ENCODE measurements around the gene CBFA2T3. TPM values are rescaled to one million over a fixed set of nuclear protein-coding genes. Genes with fewer than 3 reads are reported as not detected.

CBFA2T3 gene
- total and polyA plus RNA-seq, 7 experiments from 2014 or later = 0.14 to 25.2 (median 0.38) TPM; not detected in 1

DNA sequence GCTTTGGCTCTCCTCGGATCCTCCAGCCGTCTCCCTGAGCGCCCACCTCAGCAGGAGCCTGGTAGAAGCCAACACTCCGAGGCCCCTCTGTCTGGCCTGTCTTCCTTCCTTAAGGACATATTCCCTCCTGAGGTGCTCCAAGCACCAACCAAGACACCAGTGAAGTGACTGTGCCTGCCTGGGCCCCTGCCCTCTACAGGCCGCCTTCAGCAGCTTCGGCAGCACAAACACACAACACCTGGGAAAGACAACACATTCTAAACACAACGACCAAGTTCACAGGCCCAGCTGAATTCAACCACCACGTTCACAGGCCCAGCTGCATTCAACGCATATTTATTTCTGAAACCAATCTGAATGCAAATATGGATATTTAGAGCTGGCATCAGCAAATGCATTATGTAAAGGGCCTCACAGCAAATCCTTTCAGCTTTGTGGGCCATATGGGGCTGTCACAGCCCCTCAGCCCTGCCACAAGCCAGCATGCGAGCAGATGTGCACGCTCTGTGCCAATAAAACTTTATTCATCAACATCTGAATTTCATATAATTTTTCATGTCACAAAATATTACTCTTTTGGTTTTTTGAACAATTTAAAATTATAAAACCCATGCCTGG is 132.5 kb downstream of the CBFA2T3 start:
- ChIA-PET CTCF (interaction anchor here (0.6 kb wide), 1 partner anchor 14 kb away, joined by 3 read pairs; no protein-coding TSS in a partner anchor), POLR2A (no interaction called here)
- H3K9me3 ChIP-seq (ENCODE audit: control insufficient read depth in 2 of 3, low read length in 3 of 3) = no peaks in the 10 kb centered on the region
- Mint-ChIP-seq H3K27me3 (no peaks in the 10 kb centered on the region), H3K9me3 (no peaks in the 10 kb centered on the region), H3K27ac (no peak overlapping the region), H3K36me3 (peaks cover 0 to 13% (median 0%) of the 10 kb centered on the region in 5 donors), H3K4me1 (peaks cover 0 to 1% (median 0%) of the 10 kb centered on the region in 7 donors), H3K4me3 (no peak overlapping the region)
- no peaks in the 10 kb centered on the region for H3K27me3 ChIP-seq (ENCODE audit: control insufficient read depth in 2 of 2, insufficient read depth in 2 of 2, low read length in 2 of 2)
- peaks cover 0 to 49% (median 0%) of the 10 kb centered on the region in 3 experiments for H3K36me3 ChIP-seq (ENCODE audit: control insufficient read depth in 2 of 3, insufficient read depth in 3 of 3, low read length in 3 of 3)
- no peak overlapping the region for H3K4me3 ChIP-seq (ENCODE audit: low read length)
- no peaks in the 10 kb centered on the region for H3K4me1 ChIP-seq (ENCODE audit: control insufficient read depth in 2 of 2, insufficient read depth in 2 of 2, low read length in 2 of 2)
- H3K27ac ChIP-seq (ENCODE audit: low read depth, low read length) = no peak overlapping the region
- no peak for ATAC-seq
- no peak for DNase-seq
- intact Hi-C loops (cut with micrococcal nuclease) = no loop called here

DNA sequence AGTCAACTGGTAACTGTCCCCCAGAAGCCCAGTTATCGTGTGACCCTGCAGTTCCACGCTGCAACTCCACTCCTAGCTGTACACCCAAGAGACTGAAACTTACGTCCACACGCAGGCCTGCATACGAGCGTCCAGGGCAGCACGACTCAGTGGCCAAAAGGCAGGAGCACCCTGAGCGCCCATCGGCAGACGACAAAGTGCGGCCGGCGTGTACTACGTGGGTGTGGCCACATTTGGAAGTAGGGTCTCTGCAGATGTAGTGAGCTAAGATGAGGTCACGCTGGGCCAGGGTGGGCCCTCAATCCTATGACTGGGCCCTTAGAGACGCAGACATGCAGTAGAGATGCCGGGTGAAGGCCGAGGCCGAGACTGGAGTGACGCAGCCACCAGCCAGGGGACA is 133.8 kb downstream of the CBFA2T3 start:
- Mint-ChIP-seq H3K9me3 (no peaks in the 10 kb centered on the region), H3K36me3 (peaks cover 0 to 13% (median 0%) of the 10 kb centered on the region in 5 donors), H3K27ac (no peak overlapping the region), H3K27me3 (no peaks in the 10 kb centered on the region), H3K4me1 (peaks cover 0 to 1% (median 0%) of the 10 kb centered on the region in 7 donors), H3K4me3 (no peak overlapping the region)
- intact Hi-C loops (cut with micrococcal nuclease) = no loop called here
- ChIA-PET POLR2A (no interaction called here), CTCF (no interaction called here)
- peaks cover 0 to 53% (median 0%) of the 10 kb centered on the region in 3 experiments for H3K36me3 ChIP-seq (ENCODE audit: control insufficient read depth in 2 of 3, insufficient read depth in 3 of 3, low read length in 3 of 3)
- H3K4me3 ChIP-seq (ENCODE audit: low read length) = no peak overlapping the region
- H3K27me3 ChIP-seq (ENCODE audit: control insufficient read depth in 2 of 2, insufficient read depth in 2 of 2, low read length in 2 of 2) = no peaks in the 10 kb centered on the region
- no peak for ATAC-seq
- H3K9me3 ChIP-seq (ENCODE audit: control insufficient read depth in 2 of 3, low read length in 3 of 3) = no peaks in the 10 kb centered on the region
- no peak for DNase-seq
- H3K27ac ChIP-seq (ENCODE audit: low read depth, low read length) = no peak overlapping the region
- H3K4me1 ChIP-seq (ENCODE audit: control insufficient read depth in 2 of 2, insufficient read depth in 2 of 2, low read length in 2 of 2) = no peaks in the 10 kb centered on the region

DNA sequence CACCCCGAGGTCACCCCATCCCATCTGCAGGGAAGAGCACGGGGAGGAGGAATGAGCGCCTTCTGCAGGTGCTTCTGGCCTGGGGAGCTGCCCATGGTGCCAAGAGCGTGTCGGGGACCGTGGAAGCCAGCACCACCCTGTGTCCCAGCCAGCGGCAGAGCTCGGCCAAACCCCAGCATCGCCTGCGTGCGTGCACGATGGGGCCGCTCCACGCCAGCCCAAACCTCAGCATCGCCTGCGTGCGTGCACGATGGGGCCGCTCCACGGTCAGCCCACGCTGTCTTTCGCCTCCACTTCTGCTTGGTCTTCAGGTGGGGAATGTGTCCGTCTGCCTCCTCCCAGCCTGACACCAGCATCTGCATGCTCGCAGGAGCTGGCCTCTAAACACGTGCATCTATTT is 134.2 kb downstream of the CBFA2T3 start:
- H3K27ac Mint-ChIP-seq = no peak overlapping the region
- no peaks in the 10 kb centered on the region for H3K9me3 ChIP-seq (ENCODE audit: control insufficient read depth in 2 of 3, low read length in 3 of 3)
- no peaks in the 10 kb centered on the region for H3K27me3 ChIP-seq (ENCODE audit: control insufficient read depth in 2 of 2, insufficient read depth in 2 of 2, low read length in 2 of 2)
- no peaks in the 10 kb centered on the region for H3K9me3 Mint-ChIP-seq
- H3K27me3 Mint-ChIP-seq = no peaks in the 10 kb centered on the region
- ChIA-PET POLR2A (no interaction called here), CTCF (no interaction called here)
- H3K4me1 Mint-ChIP-seq = peaks cover 0 to 1% (median 0%) of the 10 kb centered on the region in 7 donors
- H3K36me3 ChIP-seq (ENCODE audit: control insufficient read depth in 2 of 3, insufficient read depth in 3 of 3, low read length in 3 of 3) = peaks cover 0 to 51% (median 0%) of the 10 kb centered on the region in 3 experiments
- no peak overlapping the region for H3K27ac ChIP-seq (ENCODE audit: low read depth, low read length)
- no peak overlapping the region for H3K4me3 Mint-ChIP-seq
- intact Hi-C loops (cut with micrococcal nuclease) = no loop called here
- peaks cover 0 to 9% (median 0%) of the 10 kb centered on the region in 5 donors for H3K36me3 Mint-ChIP-seq
- H3K4me1 ChIP-seq (ENCODE audit: control insufficient read depth in 2 of 2, insufficient read depth in 2 of 2, low read length in 2 of 2) = no peaks in the 10 kb centered on the region
- DNase-seq (no peak), ATAC-seq (no peak)
- no peak overlapping the region for H3K4me3 ChIP-seq (ENCODE audit: low read length)

DNA sequence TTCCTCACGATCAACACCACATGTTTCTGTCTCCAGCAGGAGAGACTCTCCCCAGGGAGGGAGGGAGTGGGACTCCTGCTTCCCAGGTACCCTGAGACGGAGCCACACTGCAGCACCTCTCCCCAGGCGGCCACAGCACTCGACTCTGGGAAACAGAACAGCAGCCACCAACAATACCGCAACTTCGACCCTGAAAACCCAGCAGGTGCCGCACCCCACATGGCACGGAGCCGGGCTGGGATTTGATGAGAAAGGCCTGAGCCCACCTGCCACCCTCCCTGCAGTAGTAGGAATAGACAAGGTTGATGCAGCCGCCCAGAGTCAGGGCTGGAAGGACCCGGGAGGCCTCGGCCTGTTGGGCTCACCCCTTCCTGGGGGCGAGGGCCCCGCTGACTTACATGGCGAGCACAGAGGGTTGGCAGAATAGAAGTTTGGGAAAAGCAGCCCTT is 134.7 kb downstream of the CBFA2T3 start:
- CTCF ChIA-PET = no interaction called here
- Histone ChIP-seq H3K27ac (ENCODE audit: low read depth, low read length) (no peak overlapping the region), H3K27me3 (ENCODE audit: control insufficient read depth in 2 of 2, insufficient read depth in 2 of 2, low read length in 2 of 2) (no peaks in the 10 kb centered on the region), H3K9me3 (ENCODE audit: control insufficient read depth in 2 of 3, low read length in 3 of 3) (no peaks in the 10 kb centered on the region), H3K36me3 (ENCODE audit: control insufficient read depth in 2 of 3, insufficient read depth in 3 of 3, low read length in 3 of 3) (peaks cover 0 to 46% (median 0%) of the 10 kb centered on the region in 3 experiments), H3K4me3 (ENCODE audit: low read length) (no peak overlapping the region), H3K4me1 (ENCODE audit: control insufficient read depth in 2 of 2, insufficient read depth in 2 of 2, low read length in 2 of 2) (no peaks in the 10 kb centered on the region)
- H3K4me3 Mint-ChIP-seq = no peak overlapping the region
- no peaks in the 10 kb centered on the region for H3K27me3 Mint-ChIP-seq
- no peak overlapping the region for H3K27ac Mint-ChIP-seq
- H3K9me3 Mint-ChIP-seq = no peaks in the 10 kb centered on the region
- ATAC-seq (no peak), DNase-seq (no peak)
- POLR2A ChIA-PET = no interaction called here
- peaks cover 0 to 7% (median 0%) of the 10 kb centered on the region in 5 donors for H3K36me3 Mint-ChIP-seq
- intact Hi-C loops (cut with micrococcal nuclease) = no loop called here
- peaks cover 0 to 1% (median 0%) of the 10 kb centered on the region in 7 donors for H3K4me1 Mint-ChIP-seq

DNA sequence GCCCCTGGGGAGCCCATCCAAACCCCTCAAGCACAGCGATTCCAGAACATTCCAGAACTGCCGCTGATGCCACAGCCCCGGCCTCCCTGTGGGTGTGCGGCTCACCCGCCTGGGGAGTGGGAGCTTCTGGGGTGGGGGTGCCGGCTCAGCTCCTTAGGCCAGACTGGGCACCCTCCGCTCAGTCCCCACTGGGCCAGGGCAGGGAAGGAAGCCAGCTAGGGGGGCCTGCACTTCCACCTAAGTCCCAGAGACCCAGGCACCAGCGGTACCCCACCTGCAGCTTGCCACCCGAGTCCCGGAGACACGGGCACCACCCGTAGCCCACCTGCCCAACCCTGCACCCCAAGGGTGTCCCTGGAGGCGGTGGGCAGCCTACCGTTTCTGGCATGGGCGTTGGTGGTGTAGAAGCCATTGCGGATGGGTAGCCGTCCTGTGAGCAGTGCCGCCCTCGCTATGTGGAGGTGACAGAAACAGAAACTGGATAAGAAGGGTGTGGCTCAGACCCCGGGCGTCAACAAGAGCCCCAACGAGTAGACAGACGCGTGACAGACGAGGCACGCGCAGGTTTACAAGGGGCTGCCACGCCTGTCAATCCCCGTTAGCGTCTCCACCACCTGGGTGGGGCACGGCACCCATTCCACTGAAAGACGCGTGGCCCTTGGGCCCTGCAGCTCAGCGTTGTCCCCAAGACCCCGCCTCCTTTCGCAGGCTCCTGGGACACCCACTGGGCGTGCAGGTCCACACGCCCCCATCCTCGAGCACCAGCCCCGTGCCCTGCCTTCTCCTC is 135.3 kb downstream of the CBFA2T3 start:
- H3K27me3 ChIP-seq (ENCODE audit: control insufficient read depth in 2 of 2, insufficient read depth in 2 of 2, low read length in 2 of 2) = no peaks in the 10 kb centered on the region
- Mint-ChIP-seq H3K27me3 (no peaks in the 10 kb centered on the region), H3K9me3 (no peaks in the 10 kb centered on the region), H3K4me3 (no peak overlapping the region), H3K27ac (no peak overlapping the region), H3K4me1 (peaks cover 0 to 1% (median 0%) of the 10 kb centered on the region in 7 donors), H3K36me3 (peaks cover 0 to 7% (median 0%) of the 10 kb centered on the region in 5 donors)
- no peaks in the 10 kb centered on the region for H3K4me1 ChIP-seq (ENCODE audit: control insufficient read depth in 2 of 2, insufficient read depth in 2 of 2, low read length in 2 of 2)
- CTCF ChIA-PET = no interaction called here
- ATAC-seq (no peak), DNase-seq (no peak)
- peaks cover 0 to 45% (median 0%) of the 10 kb centered on the region in 3 experiments for H3K36me3 ChIP-seq (ENCODE audit: control insufficient read depth in 2 of 3, insufficient read depth in 3 of 3, low read length in 3 of 3)
- POLR2A ChIA-PET = no interaction called here
- no peak overlapping the region for H3K27ac ChIP-seq (ENCODE audit: low read depth, low read length)
- H3K4me3 ChIP-seq (ENCODE audit: low read length) = no peak overlapping the region
- H3K9me3 ChIP-seq (ENCODE audit: control insufficient read depth in 2 of 3, low read length in 3 of 3) = no peaks in the 10 kb centered on the region
- intact Hi-C loops (cut with micrococcal nuclease) = no loop called here

DNA sequence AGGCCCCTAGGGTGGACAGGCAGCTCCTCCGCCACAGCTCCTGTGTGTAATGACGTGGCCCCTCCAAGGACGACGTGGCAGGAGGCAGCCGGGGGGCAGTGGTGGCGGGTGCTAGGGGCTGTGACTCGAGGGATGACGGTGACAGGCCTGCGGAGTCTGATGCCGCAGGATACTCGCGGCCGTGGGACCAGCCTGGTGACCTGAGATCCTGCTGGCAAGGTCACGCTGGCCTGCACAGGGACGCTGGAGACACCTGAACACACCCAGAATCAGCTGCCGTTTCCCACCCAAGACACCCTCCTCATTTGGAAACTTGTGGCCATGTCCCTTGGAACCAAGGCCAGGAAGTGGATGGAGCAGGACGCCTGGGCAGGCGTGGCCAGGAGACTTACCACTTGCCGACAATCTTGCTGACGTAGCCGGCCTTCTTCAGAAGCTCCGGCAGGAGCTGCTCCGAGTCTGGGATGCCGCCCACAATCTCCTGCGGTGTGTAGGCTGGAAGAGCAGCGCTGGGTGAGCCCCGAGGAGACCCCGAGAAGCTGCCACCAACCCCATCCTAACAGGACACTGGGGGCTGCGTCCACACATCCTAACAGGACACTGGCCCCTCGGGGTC is 136.3 kb downstream of the CBFA2T3 start:
- ATAC-seq (no peak), DNase-seq (no peak)
- Histone ChIP-seq H3K27me3 (ENCODE audit: control insufficient read depth in 2 of 2, insufficient read depth in 2 of 2, low read length in 2 of 2) (no peaks in the 10 kb centered on the region), H3K4me1 (ENCODE audit: control insufficient read depth in 2 of 2, insufficient read depth in 2 of 2, low read length in 2 of 2) (no peaks in the 10 kb centered on the region), H3K27ac (ENCODE audit: low read depth, low read length) (no peak overlapping the region), H3K36me3 (ENCODE audit: control insufficient read depth in 2 of 3, insufficient read depth in 3 of 3, low read length in 3 of 3) (peaks cover 0 to 48% (median 0%) of the 10 kb centered on the region in 3 experiments), H3K4me3 (ENCODE audit: low read length) (no peak overlapping the region), H3K9me3 (ENCODE audit: control insufficient read depth in 2 of 3, low read length in 3 of 3) (no peaks in the 10 kb centered on the region)
- Mint-ChIP-seq H3K9me3 (no peaks in the 10 kb centered on the region), H3K27me3 (no peaks in the 10 kb centered on the region), H3K36me3 (peaks cover 0 to 7% (median 0%) of the 10 kb centered on the region in 5 donors), H3K27ac (no peak overlapping the region), H3K4me3 (no peak overlapping the region), H3K4me1 (peaks cover 0 to 1% (median 0%) of the 10 kb centered on the region in 7 donors)
- intact Hi-C loops (cut with micrococcal nuclease) = no loop called here
- ChIA-PET CTCF (no interaction called here), POLR2A (no interaction called here)
